GM18498 (cell line): ENCODE data around the gene JMJD6.
"Not testable (repeated sequence)": the region's sequence is repeated elsewhere in the genome, so short reads cannot be mapped to it uniquely, and the experiment has no call there.

Source experiments
- ATAC-seq: cut with Tn5 transposase; IDR thresholded peaks from one replicate; pipeline ENCODE4 v1.9.1; 2021; ENCODE audit warnings: mild to moderate bottlenecking, moderate library complexity; ENCODE audit not compliant: unreplicated experiment

JMJD6 gene

GRCh38 chr17:76726231-76726775, at the start of gene JMJD6:
JMJD6 (minus strand) TSS chr17:76726606; CDS start chr17:76726475, 131 bp downstream.
- ATAC-seq: peak; percentile 80

- ATAC-seq: no peak
Observed at GRCh38 chr17:76775021-76775600, 48.7 kb upstream of the JMJD6 start.

DNA sequence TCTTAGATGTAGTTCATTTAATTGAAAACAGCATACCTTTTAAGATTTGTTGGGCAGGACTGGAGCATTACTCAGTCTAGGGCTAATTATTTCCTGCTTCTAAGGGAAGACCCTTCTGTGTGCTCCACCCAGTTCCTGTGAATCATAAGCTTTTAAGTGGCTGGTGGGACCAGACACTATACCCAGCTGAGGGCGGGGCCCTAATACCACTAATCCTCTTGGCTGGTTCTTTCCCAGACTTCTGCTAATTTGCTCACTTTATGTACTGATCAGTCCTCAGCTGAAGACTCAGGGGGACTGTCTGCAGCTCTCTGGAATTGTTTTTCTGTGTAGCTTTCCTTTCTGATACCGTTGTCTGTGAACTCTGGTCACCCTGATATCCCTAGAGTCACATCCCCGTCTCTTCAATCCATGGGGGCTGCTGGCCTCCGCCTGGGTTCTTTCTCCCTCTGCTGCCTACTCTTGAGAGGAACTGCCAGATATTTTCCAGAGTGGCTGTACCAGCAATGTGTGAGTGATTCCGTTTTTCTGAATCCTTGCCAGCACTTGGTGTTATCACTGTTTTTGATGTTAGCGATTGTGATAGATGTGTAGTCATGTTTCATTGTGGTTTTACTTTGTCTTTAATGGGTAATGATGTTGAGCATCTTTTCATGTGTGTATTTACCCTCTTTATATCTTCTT, 46.6 kb upstream of the JMJD6 start:
- ATAC-seq: no peak

GRCh38 chr17:76758570-76758969, 32.2 kb upstream of the JMJD6 start:
- no peak for ATAC-seq

- ATAC-seq: no peak
Observed at GRCh38 chr17:76757256-76757655, 30.9 kb upstream of the JMJD6 start.

GRCh38 chr17:76755285-76755684, 28.9 kb upstream of the JMJD6 start:
- no peak for ATAC-seq

DNA sequence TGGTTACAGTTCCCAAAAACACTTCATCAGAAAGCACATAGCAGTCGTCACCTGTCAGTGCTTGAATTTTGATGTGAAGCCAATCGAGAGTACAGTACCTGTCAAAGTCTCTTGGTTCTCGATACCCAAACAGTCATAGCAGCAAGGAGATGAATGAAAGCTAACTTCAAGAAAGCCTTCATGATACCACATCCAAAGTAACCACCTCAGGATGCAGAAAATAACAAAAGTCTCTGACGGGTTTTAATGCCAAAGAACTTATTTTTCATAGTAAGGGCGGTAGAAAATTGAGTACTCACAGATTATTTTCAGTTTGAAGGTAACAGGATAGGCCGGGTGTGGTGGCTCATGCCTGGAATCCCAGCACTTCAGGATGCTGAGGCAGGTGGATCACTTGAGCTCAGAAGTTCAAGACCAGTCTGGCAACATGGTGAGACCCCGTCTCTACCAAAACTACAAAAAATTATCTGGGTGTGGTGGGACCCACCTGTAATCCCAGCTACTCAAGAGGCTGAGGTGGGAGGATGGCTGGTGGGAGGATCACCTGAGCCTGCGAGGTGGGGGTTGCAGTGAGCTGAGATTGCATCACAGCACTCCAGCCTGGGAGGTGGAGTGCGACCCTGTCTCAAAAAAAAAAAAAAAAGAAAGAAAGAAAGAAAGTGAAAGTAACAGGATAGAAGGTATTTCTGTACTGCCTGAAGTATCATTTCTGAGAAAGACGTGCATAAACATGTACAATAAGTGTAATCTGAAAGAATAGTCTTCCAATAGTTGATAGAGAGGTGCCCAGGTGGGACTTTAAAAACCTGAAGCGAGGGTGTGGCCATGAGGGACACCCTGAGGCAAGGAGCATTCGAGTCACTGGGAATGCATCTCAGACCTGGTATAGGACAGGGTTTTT, 26.9 kb upstream of the JMJD6 start:
- no peak for ATAC-seq

DNA sequence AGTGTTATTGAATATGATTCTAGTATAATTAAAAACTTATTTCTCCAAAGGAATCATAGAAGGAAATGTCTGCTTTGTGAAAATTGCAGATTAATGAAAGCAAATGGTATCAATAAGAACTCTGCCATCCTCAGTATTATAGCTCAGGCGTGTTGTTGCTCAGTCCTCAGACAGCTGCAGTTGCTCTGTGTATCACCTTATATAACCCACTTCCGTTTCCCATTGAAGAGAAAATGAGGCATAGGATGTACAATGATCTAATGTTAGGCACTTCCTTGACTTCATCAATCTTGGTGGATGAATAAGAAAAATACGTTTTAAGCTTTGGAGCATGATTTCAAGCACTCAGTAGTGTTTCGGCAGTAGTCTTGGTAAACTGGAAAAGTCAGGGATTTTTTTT, 25.6 kb upstream of the JMJD6 start:
- no peak for ATAC-seq

DNA sequence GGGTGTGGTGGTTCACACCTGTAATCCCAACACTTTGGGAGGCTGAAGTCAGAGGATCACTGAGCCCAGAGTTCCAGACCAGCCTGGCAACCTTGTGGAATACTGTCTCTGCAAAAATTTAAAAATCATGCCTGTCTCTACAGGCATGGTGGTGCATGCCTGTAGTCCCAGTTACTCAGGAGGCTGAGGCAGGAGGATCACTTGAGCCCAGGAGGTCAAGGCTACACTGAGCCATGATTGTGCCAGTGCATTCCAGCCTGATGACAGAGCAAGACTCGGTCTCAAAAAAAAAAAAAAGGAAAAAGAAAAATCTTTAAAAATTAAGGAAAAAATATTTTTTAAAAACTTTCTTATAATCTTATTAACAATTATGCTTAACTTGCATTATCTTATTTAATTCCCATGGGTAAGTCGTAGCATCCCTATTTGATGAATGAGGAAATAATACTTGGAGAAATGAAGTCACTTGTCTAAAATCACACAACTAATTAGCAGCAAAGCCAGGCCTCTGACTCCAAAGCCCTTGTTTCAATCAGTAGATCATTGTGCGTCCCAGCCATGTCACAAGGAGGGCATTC, 25.1 kb upstream of the JMJD6 start:
- no peak for ATAC-seq

GRCh38 chr17:76748657-76749056, 22.3 kb upstream of the JMJD6 start:
- no peak for ATAC-seq

GRCh38 chr17:76747716-76748363, 21.4 kb upstream of the JMJD6 start:
- no peak for ATAC-seq

DNA sequence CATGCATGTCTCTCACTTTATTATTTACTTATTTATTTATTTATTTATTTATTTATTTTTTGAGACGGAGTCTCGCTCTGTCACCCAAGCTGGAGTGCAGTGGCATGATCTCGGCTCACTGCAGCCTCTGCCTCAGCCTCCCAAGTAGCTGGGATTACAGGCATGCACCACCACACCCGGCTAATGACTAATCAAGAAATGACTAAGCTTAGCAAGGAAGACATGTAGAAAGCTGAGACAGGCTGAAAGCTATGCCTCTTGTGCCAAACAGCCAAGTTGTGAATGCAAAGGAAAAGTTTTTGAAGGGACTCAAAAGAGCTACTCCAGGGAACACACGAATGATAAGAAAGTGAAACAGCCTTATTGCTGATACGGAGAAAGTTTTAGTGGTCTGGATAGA, 19.4 kb upstream of the JMJD6 start:
- not testable (repeated sequence) for ATAC-seq

GRCh38 chr17:76744747-76745146, 18.3 kb upstream of the JMJD6 start:
- ATAC-seq: no peak

DNA sequence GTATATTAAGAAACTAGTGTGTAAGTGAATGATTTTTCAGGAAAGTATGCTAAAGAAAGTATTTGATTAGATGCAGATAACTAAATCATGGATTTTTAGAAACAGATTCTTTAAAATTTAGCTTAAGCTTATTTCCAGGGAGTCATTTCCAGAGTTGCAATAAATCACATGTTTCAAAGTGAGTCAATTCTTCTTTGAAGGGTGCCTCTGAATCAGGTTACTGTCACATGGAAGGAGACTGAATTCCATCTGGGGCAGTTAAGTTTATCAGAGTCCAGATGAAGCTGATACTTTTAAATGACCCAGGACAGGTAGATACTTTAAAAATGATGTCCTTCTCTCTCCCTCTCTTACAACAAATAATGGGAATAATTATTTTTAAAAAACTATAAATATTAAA, 16.6 kb upstream of the JMJD6 start:
- ATAC-seq: no peak

DNA sequence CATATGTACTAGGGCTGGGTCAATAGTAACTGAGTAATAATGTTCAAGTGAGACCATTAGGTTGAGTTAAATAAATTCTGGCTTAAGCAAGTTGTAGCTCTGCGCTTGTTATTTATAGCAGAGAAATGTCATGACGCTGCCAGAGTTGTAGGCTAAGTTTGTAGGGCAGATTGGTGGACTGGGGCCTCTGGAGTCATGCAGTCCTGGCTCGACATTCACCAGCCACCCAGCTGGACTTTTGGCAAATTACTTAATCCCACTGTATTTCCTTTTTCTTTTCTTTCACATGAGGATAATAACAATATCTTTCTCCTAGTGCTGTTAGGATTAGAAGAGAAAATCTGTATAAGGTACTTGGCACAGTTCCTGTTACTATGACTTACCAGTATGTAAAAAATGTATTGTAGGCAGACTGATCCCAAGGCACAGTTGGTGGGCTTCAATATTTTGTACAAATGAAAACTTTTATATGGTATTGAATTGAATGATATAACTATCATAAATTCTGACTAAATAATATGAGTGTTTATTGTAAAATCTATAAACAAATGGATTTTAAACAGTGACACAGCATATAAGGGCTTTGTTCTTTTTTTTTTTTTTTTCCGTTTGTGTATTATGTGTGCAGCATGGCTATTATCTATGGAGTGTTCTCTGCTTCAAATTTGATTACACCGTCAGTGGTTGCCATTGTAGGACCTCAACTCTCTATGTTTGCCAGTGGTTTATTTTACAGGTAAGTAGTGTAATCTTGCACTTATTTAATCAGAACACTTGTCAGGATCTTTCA, 14.1 kb upstream of the JMJD6 start:
- no peak for ATAC-seq

DNA sequence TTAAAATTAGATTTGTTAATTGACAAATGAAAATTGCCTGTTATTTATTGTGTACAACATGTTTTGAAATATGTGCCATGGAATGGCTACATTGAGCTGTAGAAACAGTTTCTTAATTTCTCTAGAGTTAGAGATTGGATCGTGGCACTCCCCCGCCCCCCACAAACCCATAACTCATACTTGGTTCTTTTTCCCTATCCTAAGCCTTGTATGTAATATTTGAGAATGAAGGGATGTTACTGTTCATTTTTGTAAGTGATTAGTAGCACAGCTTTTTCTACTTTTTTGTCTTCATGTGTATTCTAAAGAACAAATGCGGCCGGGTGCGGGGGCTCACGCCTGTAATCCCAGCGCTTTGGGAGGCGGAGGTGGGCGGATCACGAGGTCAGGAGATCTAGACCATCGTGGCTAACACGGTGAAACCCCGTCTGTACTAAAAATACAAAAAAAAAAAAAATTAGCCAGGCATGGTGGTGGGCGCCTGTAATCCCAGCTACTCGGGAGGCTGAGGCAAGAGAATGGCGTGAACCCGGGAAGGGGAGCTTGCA, 13.2 kb upstream of the JMJD6 start:
- ATAC-seq: not testable (repeated sequence)

GRCh38 chr17:76738468-76738850, 12.1 kb upstream of the JMJD6 start:
- ATAC-seq: no peak

GRCh38 chr17:76737676-76738467, 11.5 kb upstream of the JMJD6 start, which contains the start of gene MFSD11:
MFSD11 (plus strand) TSS chr17:76738119; CDS start chr17:76738353, 234 bp downstream.
- peak; percentile 67 for ATAC-seq
